Inflammatory macrophage (primary cell): ENCODE data around the gene PSAPL1.

Experiments
- DNase-seq, 2 donors: peaks; one replicate each; pipeline ENCODE4 v3.0.0-alpha.2; 2020 to 2022
- total RNA-seq, 18 experiments: gene quantifications; one replicate each; lab custom pipeline; 2026; ENCODE audit warnings: mixed read lengths in 6 of 18, inconsistent platforms in 2 of 18; lab: John Stamatoyannopoulos, UW

Gene PSAPL1, protein sequence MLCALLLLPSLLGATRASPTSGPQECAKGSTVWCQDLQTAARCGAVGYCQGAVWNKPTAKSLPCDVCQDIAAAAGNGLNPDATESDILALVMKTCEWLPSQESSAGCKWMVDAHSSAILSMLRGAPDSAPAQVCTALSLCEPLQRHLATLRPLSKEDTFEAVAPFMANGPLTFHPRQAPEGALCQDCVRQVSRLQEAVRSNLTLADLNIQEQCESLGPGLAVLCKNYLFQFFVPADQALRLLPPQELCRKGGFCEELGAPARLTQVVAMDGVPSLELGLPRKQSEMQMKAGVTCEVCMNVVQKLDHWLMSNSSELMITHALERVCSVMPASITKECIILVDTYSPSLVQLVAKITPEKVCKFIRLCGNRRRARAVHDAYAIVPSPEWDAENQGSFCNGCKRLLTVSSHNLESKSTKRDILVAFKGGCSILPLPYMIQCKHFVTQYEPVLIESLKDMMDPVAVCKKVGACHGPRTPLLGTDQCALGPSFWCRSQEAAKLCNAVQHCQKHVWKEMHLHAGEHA
- total RNA-seq, result 0 to 0.08 (median 0) reads per million in 18 experiments

DNA sequence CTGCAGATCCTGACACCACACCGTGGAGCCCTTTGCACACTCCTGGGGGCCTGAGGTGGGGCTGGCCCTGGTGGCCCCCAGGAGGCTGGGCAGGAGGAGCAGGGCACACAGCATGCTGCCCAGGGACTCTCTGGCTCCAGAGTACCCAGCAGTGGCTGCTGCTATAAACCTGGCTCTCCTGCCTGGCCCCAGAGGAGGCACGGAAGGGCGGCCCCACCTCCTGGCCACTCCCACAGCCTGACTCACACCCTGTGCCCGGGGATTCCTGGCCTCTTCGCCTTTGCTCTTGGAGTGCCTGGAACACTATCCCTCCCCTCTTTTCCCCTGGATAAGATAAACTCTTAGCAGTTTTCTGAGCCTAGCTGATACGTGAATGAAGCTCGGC is at the start of gene PSAPL1:
PSAPL1 (minus strand) TSS at position 165 of the 385 bp plus-strand sequence; CDS start at position 114, 51 bp downstream.
- no peak for DNase-seq

GRCh38 chr4:7481227-7481626 is 46.5 kb upstream of the PSAPL1 start:
- DNase-seq, result no peak

GRCh38 chr4:7480423-7480822 is 45.7 kb upstream of the PSAPL1 start:
- no peak for DNase-seq

GRCh38 chr4:7478665-7479064 is 43.9 kb upstream of the PSAPL1 start:
- no peak for DNase-seq

DNA sequence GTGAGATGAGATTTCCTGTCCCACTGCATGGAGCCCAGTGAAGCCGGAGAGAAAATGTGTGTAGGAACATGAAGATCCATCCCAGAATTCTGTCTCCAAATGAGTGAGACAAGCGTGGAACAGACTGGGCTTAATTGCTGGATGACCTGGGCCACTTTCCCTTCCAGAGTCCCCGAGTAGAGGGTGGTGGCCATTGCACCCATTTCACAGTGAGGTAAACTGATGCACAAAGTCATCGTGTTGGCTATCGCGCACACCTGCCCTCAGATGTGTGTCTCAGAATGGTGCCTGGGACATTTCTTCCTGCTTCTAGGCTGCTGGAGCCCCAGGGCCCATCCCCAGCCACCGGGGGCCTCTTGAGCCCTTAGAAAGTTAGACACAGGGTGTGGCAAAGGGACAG is 43.0 kb upstream of the PSAPL1 start:
- DNase-seq, result no peak

DNA sequence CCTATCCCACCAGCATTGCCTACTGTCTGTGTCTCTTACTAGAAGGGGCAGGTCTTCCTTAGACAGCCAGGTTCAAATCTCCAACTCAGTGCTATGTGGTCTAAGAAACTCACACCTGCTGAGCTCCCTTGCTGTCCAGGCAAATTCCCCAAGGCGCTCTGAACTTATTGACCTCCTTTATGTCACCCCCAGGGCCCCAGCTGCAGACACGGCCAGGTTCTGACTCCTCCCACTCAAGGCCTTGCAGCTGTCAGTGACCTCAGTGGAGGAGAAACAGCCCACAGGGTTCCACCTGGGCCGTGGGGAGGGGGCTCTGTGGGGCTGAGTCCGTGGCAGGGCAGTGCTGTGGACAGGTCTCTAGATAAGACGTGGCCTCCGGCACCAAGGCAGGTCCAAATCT is 42.1 kb upstream of the PSAPL1 start:
- DNase-seq, result no peak

DNA sequence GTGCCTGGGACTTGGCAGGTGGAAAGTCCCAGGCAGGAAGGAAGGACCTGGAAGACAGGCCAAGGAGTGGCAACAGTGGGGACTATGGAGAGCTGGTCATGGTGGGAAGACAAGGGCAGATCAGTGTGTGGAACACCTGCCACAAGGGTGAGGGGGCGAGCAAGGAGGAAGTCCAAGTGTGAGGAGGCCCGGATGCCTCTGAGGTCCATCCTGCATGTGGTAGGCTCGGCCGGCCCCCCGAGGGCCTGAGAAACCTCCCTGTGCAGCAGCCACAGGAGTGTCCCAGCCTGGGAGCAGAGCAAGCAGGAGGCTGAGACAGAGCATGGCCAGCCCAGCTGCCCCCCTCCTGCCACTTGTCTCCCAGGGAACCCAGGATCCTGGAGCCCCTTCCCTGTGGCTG is 40.5 kb upstream of the PSAPL1 start:
- no peak for DNase-seq

DNA sequence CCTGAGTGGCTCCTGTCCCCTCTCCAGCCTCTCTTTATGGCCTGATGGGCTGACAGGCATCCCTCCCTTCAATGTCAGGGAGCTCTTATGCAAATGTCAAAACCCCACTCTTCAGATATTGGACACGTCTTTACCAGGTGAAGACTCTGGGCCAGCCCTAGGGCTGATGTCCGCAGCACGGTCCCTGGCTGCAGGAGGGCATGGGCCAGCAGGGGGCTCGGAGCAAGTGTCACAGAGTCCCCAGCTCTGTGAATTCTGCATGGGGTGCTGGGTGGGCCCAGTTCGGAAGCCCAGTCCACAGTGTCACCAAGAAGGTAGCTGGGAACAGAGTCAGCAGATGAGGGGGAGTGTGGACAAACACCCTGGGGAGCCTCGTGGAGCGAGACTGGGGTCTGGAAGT is 39.6 kb upstream of the PSAPL1 start:
- no peak for DNase-seq

DNA sequence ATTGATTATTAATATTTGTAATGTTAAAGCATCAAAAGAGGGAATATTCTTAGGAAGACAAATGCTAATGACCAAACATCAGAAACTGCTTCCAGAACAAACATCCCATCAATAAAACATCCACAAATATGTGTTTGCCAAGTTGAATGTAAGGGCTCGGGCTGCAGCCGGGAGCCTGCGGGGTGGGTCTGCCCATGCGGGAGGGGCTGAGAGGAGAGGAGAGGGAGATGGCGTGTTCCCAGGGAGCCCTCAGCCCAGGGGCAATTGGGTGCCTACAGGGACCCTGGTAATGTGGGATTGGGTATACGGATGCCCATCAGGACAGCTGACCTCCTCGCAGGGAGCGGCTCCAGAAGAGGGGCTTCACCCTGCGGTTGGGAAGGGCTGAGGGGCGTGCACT is 38.4 kb upstream of the PSAPL1 start:
- no peak for DNase-seq

- DNase-seq, result no peak
These were observed 37.8 kb upstream of the PSAPL1 start for GRCh38 chr4:7472442-7473013.

- DNase-seq, result no peak
These were observed 35.9 kb upstream of the PSAPL1 start for GRCh38 chr4:7470522-7471128.

GRCh38 chr4:7470111-7470510 is 35.4 kb upstream of the PSAPL1 start:
- no peak for DNase-seq

DNA sequence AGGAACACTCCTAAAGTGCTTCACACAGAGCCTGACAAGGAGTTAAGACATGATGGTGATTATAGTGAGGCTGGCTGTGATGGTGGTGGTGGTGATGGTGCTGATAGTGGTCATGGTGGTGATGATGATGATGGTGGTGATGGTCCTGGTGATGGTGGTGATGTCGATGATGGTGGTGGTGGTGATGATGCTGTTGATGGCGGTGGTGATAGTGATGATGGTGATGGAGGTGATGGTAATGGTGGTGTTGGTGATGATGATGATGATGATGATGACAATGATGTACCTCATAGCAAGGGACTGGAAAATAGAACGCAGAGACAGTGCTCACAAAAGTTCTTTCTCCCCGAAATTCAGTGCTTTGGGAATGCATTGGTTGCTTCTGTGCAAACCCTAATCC is 34.3 kb upstream of the PSAPL1 start:
- DNase-seq, result no peak

DNA sequence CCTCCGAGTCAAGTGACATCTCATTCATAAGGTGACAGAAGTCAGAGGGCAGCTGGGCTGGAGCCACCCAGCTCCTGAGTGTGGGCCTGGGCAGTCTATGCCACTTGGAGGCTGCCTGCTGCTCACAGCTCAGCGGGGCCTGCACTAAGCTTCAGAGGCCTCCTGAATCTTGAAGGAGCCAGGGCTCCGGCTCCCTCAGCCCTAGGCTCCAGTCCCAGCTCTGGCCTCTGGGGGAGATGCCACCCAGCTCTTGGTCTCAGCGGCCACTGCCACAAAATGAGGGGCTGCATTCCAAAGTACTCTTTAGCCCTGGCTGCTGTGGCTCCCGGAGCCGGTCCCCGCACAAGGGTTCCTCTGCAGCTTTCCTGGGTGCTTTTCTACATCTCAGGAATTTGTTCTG is 32.7 kb upstream of the PSAPL1 start:
- DNase-seq, result no peak

GRCh38 chr4:7466904-7467303 is 32.2 kb upstream of the PSAPL1 start:
- DNase-seq, result no peak

- no peak for DNase-seq
These were observed 31.5 kb upstream of the PSAPL1 start for GRCh38 chr4:7466215-7466614.

DNA sequence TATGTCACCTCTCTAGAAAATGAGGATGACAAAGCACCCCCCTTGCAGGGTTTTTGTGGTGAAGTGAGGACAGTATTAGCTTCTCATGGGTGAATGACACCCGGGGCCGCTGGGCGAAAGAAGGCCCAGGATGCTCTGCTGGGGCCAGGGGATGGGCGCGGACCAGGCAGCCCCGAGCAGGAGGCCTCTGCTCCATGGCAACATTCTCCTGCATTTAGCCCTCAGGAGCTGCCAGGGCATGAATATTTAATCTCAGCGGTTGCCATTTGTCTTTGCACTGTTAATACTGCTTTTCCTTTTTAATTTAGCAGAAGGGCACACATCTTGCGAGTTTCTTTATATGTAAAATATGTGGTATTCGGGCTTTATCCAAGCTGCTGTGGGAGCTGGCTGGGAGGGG is 30.3 kb upstream of the PSAPL1 start:
- DNase-seq, result no peak

- no peak for DNase-seq
These were observed 29.5 kb upstream of the PSAPL1 start for GRCh38 chr4:7464259-7464655.

DNA sequence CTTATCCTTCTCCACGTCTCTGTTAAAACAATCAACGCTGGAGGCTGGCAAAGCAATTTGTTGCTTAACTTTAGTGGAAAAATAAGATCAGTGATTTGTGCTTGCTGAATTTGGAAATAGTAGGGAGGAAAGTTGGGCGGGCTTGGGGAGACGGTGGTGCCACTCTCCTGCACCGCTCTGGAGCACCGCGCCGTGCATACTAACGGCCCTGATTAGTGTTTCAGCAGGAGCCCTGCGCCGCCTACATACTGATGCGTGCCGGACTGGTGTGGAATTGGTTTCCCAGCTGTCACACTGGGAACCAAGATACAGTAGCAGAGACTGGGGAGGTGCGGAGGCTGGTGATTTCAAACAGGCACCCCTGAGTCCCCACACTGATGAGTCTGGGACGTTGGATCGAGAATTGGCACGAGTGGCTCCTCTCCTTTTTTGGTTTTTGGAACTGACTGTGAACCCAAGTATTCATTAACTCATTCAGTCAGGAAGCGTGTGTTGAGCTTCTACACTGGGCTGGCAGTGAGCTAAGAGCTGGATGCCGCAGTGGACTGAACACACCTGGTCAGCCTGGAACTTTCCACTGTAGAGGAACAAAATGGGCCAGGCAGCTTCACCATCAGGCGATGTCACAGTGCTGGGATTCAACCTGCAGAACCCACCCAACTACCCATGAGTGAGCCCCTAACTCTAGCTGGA is 29.0 kb upstream of the PSAPL1 start:
- DNase-seq, result no peak

DNA sequence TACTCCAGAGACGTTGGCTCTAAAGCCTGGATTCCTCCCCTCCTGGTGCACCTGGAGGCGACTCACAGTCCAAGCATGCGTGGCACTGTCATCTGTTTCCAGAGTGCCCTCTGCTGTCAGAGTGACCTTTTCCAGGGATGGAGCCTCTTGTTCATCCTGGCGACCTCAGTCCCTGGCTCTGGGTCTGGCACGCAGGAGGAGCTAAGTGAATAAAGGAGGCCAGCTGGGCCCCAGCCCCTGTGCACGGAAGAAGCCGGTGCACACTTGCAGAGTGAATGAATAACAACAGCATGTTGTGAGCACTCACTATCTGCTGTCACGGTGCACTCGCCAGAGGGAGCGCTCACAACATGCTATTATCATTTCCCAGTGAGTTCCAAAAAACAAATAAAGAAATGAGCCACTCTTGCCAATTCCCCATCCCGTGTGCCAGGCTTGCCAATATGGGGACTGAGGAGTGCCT is 27.8 kb upstream of the PSAPL1 start:
- DNase-seq, result no peak

DNA sequence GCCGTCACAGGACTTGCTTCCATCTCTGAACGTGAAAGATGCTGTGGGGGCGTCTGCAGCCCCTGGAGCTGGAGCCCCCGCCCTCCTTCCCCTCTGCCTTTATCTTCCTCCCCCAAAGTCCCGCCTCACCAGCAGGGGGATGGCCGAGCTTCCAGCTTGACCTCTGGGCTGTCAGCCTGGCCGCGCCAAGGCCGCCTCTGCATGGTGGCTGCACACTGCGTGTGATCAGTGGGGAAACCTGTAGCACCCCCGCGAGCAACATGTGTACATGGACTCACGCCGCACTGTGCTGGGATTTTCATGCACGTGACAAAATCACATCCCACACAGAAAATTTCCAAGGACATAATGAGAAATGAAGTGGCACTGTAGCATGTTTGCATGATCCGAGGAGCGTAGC is 26.5 kb upstream of the PSAPL1 start:
- DNase-seq, result no peak

GRCh38 chr4:7460566-7460965 is 25.8 kb upstream of the PSAPL1 start:
- DNase-seq, result no peak

GRCh38 chr4:7459471-7459870 is 24.7 kb upstream of the PSAPL1 start:
- DNase-seq, result no peak
